ENCODE results near the gene CASP3.

DNA sequence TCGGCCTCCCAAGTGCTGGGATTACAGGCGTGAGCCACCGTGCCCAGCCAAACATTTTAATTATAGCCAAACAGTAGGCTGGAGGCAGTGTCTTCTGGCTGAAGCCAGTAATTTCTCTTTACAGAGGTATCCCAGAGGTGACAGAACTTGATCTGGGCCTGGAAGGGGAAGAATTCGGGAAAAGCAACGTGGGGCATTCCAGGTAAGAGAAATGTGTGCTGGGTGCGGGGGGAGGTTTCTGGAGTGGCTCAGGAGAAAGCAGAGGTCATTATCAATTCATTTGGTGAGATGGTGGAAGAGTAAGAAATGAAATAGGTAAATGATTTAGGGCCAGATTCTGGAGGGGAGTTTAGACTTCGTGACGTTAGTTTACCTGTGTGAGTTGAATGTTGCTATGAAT, 2.7 kb upstream of the CASP3 start:
- TF ChIP-seq CTCF (IDR thresholded peaks at IDR 0.05) (no peak), CHD2 (IDR thresholded peaks at IDR 0.05; ENCODE audit: low read length, partially characterized antibody) (no peak), EP300 (IDR thresholded peaks at IDR 0.05; ENCODE audit: borderline replicate concordance in 1 of 2, low read depth in 1 of 2, low read length in 1 of 2) (no peak), GABPA (IDR thresholded peaks at IDR 0.05; ENCODE audit: low read depth) (no peak), RCOR1 (IDR thresholded peaks at IDR 0.05; ENCODE audit: low read length) (no peak), GATA2 (CRISPR knock-in tag; IDR thresholded peaks at IDR 0.05) (no peak), USF2 (IDR thresholded peaks at IDR 0.05; ENCODE audit: borderline replicate concordance, low read depth, low read length) (no peak), TCF12 (IDR thresholded peaks at IDR 0.05) (no peak), TAF1 (IDR thresholded peaks at IDR 0.05; ENCODE audit: borderline replicate concordance, low read depth, low read length) (no peak), REST (IDR thresholded peaks at IDR 0.05; ENCODE audit: low read depth, low read length) (no peak), SIN3A (IDR thresholded peaks at IDR 0.05; ENCODE audit: borderline replicate concordance, low read depth, low read length) (no peak), POLR2AphosphoS5 (IDR thresholded peaks at IDR 0.05; ENCODE audit: low read depth, low read length) (no peak)
- TF ChIP-seq, protein P1, sequence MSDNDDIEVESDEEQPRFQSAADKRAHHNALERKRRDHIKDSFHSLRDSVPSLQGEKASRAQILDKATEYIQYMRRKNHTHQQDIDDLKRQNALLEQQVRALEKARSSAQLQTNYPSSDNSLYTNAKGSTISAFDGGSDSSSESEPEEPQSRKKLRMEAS (IDR thresholded peaks at IDR 0.05; ENCODE audit: low read depth), result no peak
